Urinary bladder (tissue), 4 donors: ENCODE data around the gene C6orf163. TPM values are rescaled to one million over a fixed set of nuclear protein-coding genes. Genes with fewer than 3 reads are reported as not detected.

ENCODE experiments used
- DNase-seq: peaks from one replicate; pipeline ENCODE4 v3.0.0-alpha.2; 2015; ENCODE audit errors: extremely low spot score
- H3K27ac ChIP-seq: one replicate; pipeline ENCODE4 v1.5.1; 2013; ENCODE audit warnings: low read depth, mild to moderate bottlenecking, moderate library complexity
- H3K36me3 ChIP-seq: one replicate; pipeline ENCODE4 v1.6.1; 2013; ENCODE audit warnings: mild to moderate bottlenecking, moderate library complexity; ENCODE audit not compliant: insufficient read depth
- H3K4me1 ChIP-seq: one replicate; pipeline ENCODE4 v1.6.1; 2013; ENCODE audit warnings: mild to moderate bottlenecking, moderate library complexity; ENCODE audit not compliant: insufficient read depth
- H3K4me3 ChIP-seq: one replicate; pipeline ENCODE4 v1.5.1; 2013; ENCODE audit warnings: low read depth, low read length
- WGBS: extraction: QIAGEN DNeasy Blood & Tissue Kit; methylation state at CpG from one replicate; pipeline ENCODE4 v1.1.7; 2013; 5-methylcytosine and 5-hydroxymethylcytosine counted together
- polyA plus RNA-seq: library from polyadenylated mRNA; stranded (reverse); fragments of 200-250 nt; gene quantifications from one replicate; pipeline ENCODE4 v1.2.3, GENCODE V29; 2013
- total RNA-seq: library from RNA; depleted of rRNA; stranded (reverse); fragments of >200 nt; gene quantifications from one replicate; pipeline ENCODE4 v1.2.3, GENCODE V29; 2014
- donor health status: healthy with polysubstance abuse.
- donor health status: healthy.

Gene C6orf163
- total and polyA plus RNA-seq, 2 donors = 0.47 to 17.1 TPM

DNA sequence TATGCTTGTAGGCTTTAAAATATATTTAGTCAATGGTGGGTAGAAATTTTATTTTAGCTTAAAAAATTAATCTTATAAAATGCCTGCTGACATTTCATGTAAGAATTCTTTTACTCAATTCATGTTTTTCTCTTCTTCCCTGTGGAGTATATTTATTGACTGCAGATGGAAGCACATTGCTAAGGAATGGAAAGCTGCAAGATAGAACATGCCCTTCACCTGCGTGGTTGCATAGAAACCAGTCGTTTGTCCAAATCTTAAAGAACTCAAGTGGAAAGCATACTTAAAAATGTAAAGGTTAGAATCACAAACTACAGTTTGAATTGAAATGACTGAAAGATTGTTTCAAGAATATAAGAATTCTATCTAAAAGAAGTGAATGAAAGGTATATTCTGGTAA lies 30.7 kb downstream of the C6orf163 start:
- WGBS = 84% methylated on average over 2 of the region's 2 CpGs
- DNase-seq = no peak
- Histone ChIP-seq H3K4me1 (no peaks in the 10 kb centered on the region), H3K4me3 (no peak overlapping the region), H3K36me3 (peaks cover 2% of the 10 kb centered on the region), H3K27ac (no peak overlapping the region)

DNA sequence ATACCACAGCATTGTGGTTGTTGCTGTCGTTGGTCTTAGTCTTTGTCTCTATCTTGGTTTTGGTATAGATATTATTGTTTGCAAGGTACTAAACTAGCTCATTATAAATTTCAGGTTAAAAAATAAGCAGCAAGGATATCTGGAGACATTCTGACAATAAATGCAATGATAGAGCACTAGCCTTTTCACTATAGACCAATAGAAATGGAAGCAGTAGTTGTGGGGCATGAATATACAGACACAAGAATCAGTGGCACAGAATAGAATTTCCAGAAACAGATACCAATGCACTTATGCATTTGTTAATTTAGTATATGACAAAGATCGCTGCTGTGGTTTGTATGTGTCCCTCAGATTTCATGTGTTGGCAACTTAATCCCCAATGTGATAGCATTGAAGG lies 32.0 kb downstream of the C6orf163 start:
- H3K4me3 ChIP-seq = no peak overlapping the region
- H3K4me1 ChIP-seq = no peaks in the 10 kb centered on the region
- H3K27ac ChIP-seq = no peak overlapping the region
- 94% methylated on average over 2 of the region's 2 CpGs for WGBS
- peaks cover 2% of the 10 kb centered on the region for H3K36me3 ChIP-seq
- no peak for DNase-seq

DNA sequence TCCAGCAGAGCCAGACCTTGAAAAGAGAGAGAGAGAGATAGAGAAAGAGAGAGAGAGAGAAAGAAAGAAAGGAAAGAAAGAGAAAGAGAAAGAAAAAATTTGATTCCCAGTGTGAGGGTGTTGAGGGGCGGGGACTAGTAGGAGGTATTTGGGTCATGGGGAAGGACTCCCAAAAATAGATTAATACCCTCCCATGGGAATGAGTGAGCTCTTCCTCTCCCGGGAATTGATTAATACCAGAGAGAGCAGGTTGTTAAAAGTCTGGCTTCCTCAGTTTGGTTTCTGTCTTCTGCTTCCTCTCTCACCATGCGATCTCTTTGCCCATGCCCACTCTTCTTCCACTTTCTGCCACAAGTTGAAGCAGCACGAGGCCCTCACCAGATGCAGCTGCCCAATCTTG lies 34.3 kb downstream of the C6orf163 start:
- 80% methylated on average over 4 of the region's 4 CpGs for WGBS

GRCh38 chr6:87382861-87383260 lies 38.2 kb downstream of the C6orf163 start:
- Histone ChIP-seq H3K27ac (no peak overlapping the region), H3K36me3 (no peaks in the 10 kb centered on the region), H3K4me1 (no peaks in the 10 kb centered on the region), H3K4me3 (no peak overlapping the region)
- WGBS = 85% methylated on average over 5 of the region's 5 CpGs
- DNase-seq = no peak

More for the DNA sequence above, 34.3 kb downstream of the C6orf163 start:
- Histone ChIP-seq H3K36me3 (peaks cover 2% of the 10 kb centered on the region), H3K4me3 (no peak overlapping the region), H3K4me1 (no peaks in the 10 kb centered on the region), H3K27ac (no peak overlapping the region)
- DNase-seq = no peak

- H3K4me1 ChIP-seq = no peaks in the 10 kb centered on the region
- DNase-seq = no peak
- no peak overlapping the region for H3K27ac ChIP-seq
- 49% methylated on average over 1 of the region's 1 CpG for WGBS
- H3K36me3 ChIP-seq = no peaks in the 10 kb centered on the region
- H3K4me3 ChIP-seq = no peak overlapping the region
Measured at GRCh38 chr6:87384038-87384437, 39.4 kb downstream of the C6orf163 start.

- Histone ChIP-seq H3K4me3 (no peak overlapping the region), H3K4me1 (no peaks in the 10 kb centered on the region), H3K27ac (no peak overlapping the region), H3K36me3 (no peaks in the 10 kb centered on the region)
- WGBS = 84% methylated on average over 3 of the region's 3 CpGs
- no peak for DNase-seq
Measured at GRCh38 chr6:87384449-87384848, 39.8 kb downstream of the C6orf163 start.

- Histone ChIP-seq H3K27ac (no peak overlapping the region), H3K4me1 (no peaks in the 10 kb centered on the region), H3K36me3 (no peaks in the 10 kb centered on the region), H3K4me3 (no peak overlapping the region)
- WGBS = 57% methylated on average over 3 of the region's 3 CpGs
- no peak for DNase-seq
Measured at GRCh38 chr6:87391334-87391733, 46.7 kb downstream of the C6orf163 start.

DNA sequence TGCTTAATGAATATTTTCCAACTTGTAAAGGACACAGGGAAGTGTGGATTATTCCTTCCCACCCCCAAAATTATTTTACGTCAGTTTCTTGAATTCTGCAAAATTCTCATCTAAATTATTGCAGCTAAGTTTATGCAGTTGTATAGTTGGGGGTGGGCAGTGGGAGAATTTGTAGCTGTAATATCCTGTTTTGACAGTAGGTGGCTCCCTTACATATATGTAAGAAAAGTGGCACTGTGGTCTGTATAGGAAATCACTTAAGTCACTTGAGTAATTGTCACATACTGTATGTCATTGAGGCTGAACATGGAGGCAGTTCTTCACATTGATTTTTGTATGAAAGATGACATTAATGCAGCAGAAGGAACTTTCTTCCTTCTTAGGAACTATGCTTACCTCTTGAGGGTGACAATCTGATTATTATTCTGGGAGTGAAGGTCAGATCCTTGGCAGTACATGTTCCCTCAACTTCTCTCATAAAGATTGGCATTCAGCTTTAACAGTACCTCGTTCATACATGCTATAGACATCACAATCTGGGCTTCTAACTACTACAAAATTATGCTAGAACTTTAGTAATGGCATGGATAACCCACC lies 48.5 kb downstream of the C6orf163 start:
- no peaks in the 10 kb centered on the region for H3K36me3 ChIP-seq
- WGBS = 2% methylated on average over 2 of the region's 2 CpGs
- no peak for DNase-seq

DNA sequence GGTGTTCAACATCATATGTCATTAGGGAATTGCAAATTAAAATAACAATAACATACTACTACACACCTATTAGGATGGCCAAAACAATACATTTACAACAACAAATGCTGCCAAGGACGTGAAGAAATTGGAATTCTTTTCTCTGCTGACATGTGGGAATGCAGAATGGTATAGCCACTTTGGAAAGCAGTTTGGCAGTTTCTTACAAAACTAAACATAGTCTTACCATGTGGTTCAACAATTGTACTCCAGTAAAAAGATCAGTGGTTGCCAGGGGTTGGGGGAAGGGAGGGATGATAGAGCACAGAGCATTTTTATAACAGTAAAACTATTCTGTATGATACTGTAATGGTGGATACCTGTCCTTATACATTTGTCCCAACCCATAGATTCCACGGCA lies 50.8 kb downstream of the C6orf163 start:
- Histone ChIP-seq H3K4me3 (no peak overlapping the region), H3K36me3 (no peaks in the 10 kb centered on the region), H3K4me1 (no peaks in the 10 kb centered on the region), H3K27ac (no peak overlapping the region)
- no peak for DNase-seq
- WGBS = 71% methylated on average over 2 of the region's 2 CpGs

More for the DNA sequence above, 48.5 kb downstream of the C6orf163 start:
- Histone ChIP-seq H3K27ac (no peak overlapping the region), H3K4me1 (no peaks in the 10 kb centered on the region), H3K4me3 (no peak overlapping the region)

DNA sequence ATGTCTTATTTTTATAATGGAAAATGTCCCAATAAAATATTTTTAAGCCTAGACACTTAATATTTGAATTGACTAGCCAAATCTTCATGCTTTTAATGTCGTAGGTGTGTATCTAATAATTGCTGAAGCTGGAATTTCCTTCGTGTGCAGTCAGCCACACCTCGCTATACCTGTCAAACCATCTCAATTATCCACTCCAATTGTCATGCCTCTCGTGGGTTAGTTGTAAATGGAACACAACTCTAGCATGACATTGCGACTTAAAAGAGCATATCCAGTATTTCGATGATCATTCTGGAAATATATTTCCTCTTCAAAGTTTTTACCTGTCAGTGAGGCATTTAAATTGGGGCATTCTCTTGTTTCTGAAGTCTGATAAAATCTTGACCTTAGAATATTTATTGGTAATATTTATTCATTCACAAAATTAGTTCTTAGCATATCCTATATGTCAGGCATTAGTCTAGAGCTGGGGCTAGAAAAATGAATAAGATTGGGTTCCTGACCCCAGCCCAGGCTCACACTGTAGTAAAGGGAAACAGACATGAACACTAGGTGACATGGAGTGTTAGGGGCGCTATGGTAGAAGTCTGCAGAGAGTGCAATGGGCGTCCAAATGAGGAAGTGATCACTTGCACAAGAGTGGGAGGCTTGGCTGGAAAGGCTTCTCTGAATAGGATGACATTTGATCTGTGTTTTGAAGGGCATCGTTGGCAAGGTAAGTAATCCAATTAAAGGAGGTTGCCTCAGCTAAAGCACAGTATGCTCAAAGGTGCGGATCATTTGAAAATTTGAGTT lies 52.2 kb downstream of the C6orf163 start:
- Histone ChIP-seq H3K27ac (no peak overlapping the region), H3K4me1 (no peaks in the 10 kb centered on the region), H3K4me3 (no peak overlapping the region), H3K36me3 (no peaks in the 10 kb centered on the region)
- DNase-seq = no peak
- 83% methylated on average over 10 of the region's 10 CpGs for WGBS

DNA sequence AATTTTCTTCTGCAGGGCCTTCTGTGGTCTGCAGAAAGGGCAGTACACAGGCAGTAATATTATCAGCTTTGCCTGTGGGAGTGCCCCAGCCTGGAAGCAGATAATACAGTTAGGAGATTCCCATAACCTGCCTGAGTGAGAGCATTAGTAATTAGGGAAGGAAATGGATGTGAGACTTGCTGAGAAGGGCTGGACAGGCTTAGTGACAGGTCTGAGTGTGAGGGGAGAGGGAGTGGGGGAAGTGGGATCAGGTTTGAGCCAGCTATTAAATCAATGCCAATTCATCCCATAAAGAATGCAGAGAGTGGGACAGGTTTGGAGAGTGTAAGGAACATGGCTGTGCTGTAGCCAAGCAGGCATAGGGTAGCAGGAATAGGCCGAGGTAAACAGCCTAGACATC lies 53.0 kb downstream of the C6orf163 start:
- 50% methylated on average over 1 of the region's 1 CpG for WGBS
- H3K27ac ChIP-seq = no peak overlapping the region
- H3K4me3 ChIP-seq = no peak overlapping the region
- no peak for DNase-seq
- H3K4me1 ChIP-seq = no peaks in the 10 kb centered on the region
- H3K36me3 ChIP-seq = no peaks in the 10 kb centered on the region

DNA sequence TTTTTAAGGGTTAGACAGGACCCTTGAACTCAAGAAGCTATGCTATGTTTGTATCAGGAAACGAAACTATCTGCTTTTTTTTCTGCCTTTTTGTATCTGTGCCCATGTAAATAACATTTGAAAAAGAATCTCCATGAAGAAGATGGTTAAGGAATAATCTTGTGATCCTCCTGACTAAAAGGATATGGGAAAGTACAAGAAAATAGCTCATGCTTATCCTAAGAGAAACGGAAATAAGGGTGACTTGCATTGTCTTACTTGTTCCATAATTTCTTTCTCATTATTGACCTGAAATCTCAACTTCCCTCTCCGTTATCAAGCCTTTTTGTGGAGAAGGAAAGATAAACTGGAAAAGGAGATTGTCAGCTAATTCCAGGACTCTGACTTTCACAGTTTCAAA lies 57.2 kb downstream of the C6orf163 start:
- no peak for DNase-seq
- Histone ChIP-seq H3K36me3 (no peaks in the 10 kb centered on the region), H3K4me1 (no peaks in the 10 kb centered on the region), H3K4me3 (no peak overlapping the region), H3K27ac (no peak overlapping the region)
- WGBS = 69% methylated on average over 3 of the region's 3 CpGs

DNA sequence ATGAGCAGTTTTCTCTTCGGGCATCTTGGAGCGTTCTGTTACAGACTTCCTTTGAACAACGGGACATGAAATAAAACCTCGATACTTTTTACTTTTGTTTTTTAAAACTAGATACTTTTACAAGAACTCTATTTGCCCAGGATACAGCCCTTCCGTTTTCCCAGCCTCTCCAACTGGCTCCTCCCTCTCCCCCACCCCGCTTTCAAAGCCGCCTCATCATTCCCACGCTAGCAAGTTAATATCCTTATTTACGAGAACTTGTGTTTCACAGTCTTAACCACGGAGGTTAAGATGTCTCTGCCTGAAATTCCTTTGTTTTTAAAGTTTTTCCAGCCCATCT lies 62.9 kb downstream of the C6orf163 start:
- DNase-seq = no peak
- under 1% methylated on average over 10 of the region's 10 CpGs for WGBS
- Histone ChIP-seq H3K27ac (no peak overlapping the region), H3K4me1 (no peaks in the 10 kb centered on the region), H3K36me3 (no peaks in the 10 kb centered on the region), H3K4me3 (peak overlapping the region; percentile 62)

GRCh38 chr6:87407901-87408720 lies 63.5 kb downstream of the C6orf163 start, which contains the start of gene CFAP206:
Gene CFAP206 (plus strand): TSS chr6:87407972. CDS start chr6:87409840, 1,868 bp downstream.
- no peaks in the 10 kb centered on the region for H3K36me3 ChIP-seq
- peak; percentile 75 for DNase-seq
- peak within 1 kb of the TSS; percentile 75 for H3K27ac ChIP-seq
- under 1% methylated on average over 82 of the region's 82 CpGs for WGBS
- H3K4me1 ChIP-seq = no peaks in the 10 kb centered on the region
- peak within 1 kb of the TSS; percentile 62 for H3K4me3 ChIP-seq
